NCI-H82 (cell line): ENCODE results near the gene BCR.

ENCODE experiments used
- DNase-seq: peaks from one replicate; lab custom pipeline; 2025; lab: John Stamatoyannopoulos, UW

The BCR gene

GRCh38 chr22:23176645-23177027 is 3.7 kb upstream of the BCR start:
- DNase-seq: no peak

- DNase-seq: no peak
Observed at GRCh38 chr22:23177197-23177596, 3.1 kb upstream of the BCR start.

GRCh38 chr22:23178512-23179254 is 1.6 kb upstream of the BCR start:
- DNase-seq: peak; percentile 81

GRCh38 chr22:23179381-23180299 is 669 bp upstream of the BCR start:
- DNase-seq: no peak

GRCh38 chr22:23180893-23181720 is 798 bp downstream of the BCR start:
- peak; percentile 44 for DNase-seq

- DNase-seq: peak; percentile 14
Observed at GRCh38 chr22:23181721-23182308, 1.5 kb downstream of the BCR start.

GRCh38 chr22:23182309-23183060 is 2.2 kb downstream of the BCR start:
- DNase-seq: peak; percentile 58

GRCh38 chr22:23183061-23183698 is 2.9 kb downstream of the BCR start:
- DNase-seq: peak; percentile 90

GRCh38 chr22:23184100-23184763 is 3.9 kb downstream of the BCR start:
- DNase-seq: no peak

- DNase-seq: peak; percentile 85
Observed at GRCh38 chr22:23184764-23185113, 4.4 kb downstream of the BCR start.

- DNase-seq: no peak
Observed at GRCh38 chr22:23187211-23187610, 6.9 kb downstream of the BCR start.

- no peak for DNase-seq
Observed at GRCh38 chr22:23187871-23188700, 7.8 kb downstream of the BCR start.

GRCh38 chr22:23190526-23190925 is 10.2 kb downstream of the BCR start:
- DNase-seq: no peak

- DNase-seq: peak; percentile 8
Observed at GRCh38 chr22:23192133-23192532, 11.8 kb downstream of the BCR start.

- DNase-seq: no peak
Observed at GRCh38 chr22:23192558-23192957, 12.2 kb downstream of the BCR start.

- no peak for DNase-seq
Observed at GRCh38 chr22:23193196-23193827, 13.0 kb downstream of the BCR start.

GRCh38 chr22:23193882-23194281 is 13.6 kb downstream of the BCR start:
- no peak for DNase-seq

GRCh38 chr22:23196165-23196564 is 15.9 kb downstream of the BCR start:
- peak; percentile 9 for DNase-seq

GRCh38 chr22:23197836-23198235 is 17.5 kb downstream of the BCR start:
- DNase-seq: no peak
